Measurements from ENCODE around the gene CCDC40.
"Not testable (repeated sequence)": the region's sequence is repeated elsewhere in the genome, so short reads cannot be mapped to it uniquely, and the experiment has no call there.

CCDC40 gene

DNA sequence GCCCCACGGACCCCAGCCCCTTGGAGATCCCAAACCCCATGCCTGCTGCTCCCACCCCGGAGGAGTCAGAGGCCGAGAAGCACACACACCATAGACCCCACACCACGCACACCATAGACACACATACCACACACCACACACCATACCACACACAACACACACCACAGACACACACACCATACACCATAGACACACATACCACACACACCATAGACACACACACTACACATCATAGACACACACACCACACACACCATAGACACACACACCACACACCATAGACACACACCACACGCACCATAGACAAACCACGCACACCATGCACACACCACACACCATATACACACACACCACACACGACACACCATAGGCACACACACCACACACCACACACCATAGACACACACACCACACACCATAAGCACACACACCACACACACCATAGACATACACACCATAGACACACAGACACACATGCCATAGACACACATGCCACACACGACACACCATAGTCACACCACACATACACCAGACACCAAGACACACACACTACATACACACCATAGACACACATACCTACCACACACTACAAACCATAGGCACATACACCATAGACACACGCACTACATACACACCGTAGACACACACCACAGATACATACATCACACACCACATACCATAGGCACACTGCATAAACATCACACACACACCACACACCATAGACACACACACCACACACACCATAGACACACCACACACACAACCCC is 12.1 kb upstream of the CCDC40 start:
- no peak for DNase-seq

DNA sequence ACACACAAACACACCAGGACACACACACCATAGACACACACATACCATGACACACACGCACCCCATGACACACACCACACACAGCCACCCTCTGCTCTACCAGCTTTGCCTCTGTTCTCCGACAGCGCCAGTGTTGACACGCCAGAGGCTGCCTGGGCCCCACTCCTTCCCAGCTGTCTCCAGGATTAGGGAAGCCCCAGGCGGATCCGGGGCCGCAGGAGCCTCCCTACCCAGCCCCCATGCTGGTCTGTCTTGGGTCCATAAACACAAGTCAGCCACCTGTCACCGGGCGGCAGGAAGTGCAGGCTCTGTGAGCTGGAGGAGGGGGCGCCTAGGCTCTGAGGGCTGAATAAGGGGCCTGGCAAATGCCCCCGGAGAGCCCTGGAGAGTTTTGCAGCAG is 11.3 kb upstream of the CCDC40 start:
- no peak for DNase-seq

DNA sequence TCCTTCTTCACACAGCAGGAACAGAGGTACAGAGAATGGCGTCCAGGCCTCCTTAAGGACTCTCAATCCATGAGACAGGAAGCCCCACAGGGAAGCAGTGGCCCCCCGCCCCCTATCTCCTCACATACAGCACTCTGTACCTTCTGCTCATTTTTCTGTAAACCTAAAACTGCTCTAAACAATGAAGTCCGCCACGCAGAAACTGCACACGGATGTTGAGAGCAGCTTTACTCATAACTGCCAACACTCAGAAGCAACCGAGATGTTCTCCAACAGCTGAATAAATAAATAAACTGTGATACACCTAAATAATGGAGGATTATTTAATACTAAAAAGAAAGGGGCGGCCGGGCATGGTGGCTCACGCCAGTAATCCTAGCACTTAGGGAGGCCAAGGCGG is 10.6 kb upstream of the CCDC40 start:
- DNase-seq = no peak

DNA sequence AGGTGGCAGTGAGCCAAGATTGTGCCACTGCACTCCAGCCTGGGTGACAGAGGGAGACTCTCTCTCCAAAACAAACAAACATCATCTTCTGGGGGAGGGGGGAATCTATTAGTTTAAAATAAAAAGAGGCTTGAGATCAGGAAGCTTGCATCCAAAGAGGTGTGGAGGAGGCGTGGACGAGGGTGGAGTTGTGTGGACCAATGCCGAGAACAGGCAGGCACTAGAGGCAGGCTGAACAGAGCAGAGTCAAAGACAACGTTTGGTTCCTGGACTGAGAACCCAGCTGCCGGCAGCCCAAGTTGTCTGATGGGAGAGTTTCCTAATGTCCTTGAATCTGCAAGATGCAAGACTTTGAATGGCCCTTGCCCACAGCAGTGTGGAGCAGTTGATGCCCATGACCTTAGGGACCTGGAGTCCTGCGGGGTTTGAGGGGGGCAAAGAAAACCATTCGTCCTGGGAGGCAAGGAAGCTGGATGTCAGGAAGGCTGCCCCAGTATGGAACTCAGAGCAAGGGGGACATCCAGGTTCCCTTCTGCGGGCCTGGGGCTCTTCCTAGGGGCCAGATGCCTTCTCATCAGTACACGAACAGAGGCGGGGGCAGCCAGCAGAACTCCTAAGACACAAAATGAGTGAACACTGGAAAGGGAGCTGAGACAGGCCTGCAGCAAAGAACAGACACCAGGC is 9.9 kb upstream of the CCDC40 start:
- DNase-seq = no peak

DNA sequence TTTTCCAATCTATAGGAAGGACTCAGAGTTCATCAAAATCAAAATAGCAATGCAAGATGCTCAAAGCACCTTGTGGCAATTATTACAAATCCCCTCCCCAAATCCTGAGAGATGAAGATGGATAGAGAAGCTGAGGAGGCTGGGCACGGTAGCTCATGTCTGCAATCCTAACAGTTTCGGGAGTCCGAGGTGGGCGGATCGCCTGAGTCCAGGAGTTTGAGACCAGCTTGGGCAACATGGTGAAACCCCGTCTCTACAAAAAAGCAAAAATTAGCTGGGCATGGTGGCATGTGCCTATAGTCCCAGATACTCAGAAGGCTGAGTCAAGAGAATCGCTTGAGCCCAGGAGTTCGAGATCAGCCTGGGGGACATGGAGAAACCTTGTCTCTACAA is 9.4 kb upstream of the CCDC40 start:
- DNase-seq = no peak

DNA sequence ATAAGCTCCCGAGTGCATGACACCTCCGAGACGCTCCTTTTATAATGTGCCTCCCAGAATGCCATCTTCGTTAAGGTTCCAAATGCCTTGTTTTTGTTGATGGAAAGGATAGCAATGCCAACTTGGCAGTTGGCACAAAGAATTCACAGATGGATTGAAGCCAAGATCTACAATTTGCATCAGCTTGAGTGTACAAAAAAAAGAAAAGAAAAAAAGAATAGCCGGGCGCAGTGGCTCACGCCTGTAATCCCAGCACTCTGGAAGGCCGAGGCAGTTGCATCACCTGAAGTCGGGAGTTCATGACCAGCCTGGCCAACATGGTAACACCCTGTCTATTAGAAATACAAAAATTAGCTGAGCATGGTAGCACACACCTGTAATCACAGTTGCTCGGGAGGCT is 8.4 kb upstream of the CCDC40 start:
- DNase-seq = no peak

DNA sequence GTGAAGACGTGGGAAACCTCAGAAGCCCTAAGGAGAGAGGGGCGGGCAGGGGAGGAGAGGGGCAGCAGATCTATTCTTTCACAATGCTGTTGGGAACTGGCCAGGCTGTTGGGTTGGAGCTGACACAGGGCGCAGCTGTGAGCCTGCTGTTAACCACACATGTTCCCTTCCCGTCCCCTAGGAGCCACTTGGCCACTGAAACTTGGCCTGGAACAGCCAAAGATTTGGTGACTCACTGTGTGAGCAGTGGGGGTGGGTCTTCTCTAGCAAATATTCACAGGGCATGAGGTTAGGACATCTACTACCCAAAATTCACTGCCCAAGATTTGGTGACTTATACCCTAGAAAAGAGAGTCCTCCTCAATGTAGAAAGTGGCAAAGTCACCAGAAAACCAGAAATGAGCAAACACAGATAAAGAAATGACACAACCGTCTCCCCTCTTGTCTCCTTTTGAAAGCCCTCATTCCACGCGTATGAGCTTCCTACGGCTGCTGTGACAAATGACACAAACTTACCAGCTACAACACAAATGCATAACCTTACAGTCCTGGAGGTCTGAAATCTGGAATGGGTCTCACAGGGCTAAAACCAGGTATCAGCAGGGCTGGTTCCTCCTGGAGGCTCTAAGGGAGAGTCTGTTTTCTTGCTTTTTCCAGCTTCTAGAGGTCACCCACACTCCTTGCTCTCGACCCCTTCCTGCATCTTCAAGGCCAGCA is 7.0 kb upstream of the CCDC40 start:
- no peak for DNase-seq

DNA sequence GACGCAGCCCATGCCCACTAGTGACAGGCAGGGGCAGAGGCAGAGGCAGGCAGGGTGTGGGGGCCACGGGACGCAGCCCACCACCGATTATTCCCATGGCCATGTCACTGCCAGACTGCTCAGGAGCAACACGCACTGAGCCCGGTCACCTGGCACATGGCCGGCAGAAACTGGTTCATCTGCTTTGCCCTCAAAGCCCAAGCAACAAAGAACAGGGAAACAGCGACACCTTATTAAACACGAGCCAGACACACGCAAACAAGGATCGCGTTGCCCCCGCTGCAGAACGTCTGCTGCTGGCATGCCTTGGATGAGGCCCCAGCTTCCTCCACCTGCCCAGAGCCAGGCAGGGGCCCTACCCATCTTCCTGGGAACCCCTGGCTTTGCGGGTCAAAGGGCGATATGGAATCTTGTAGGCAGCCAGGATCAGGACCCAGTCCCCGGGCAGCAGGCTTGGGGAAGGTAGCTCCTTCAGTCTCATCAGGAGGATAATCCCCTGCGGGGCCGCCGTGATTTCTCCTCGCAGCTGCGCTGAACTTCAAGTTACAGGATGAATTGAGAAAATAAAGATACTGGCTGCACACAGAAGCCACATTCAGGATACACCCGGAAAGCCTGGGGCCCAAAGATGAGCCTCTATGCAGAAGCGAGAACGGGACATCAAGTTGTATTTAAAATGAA is 5.6 kb upstream of the CCDC40 start:
- no peak for DNase-seq

DNA sequence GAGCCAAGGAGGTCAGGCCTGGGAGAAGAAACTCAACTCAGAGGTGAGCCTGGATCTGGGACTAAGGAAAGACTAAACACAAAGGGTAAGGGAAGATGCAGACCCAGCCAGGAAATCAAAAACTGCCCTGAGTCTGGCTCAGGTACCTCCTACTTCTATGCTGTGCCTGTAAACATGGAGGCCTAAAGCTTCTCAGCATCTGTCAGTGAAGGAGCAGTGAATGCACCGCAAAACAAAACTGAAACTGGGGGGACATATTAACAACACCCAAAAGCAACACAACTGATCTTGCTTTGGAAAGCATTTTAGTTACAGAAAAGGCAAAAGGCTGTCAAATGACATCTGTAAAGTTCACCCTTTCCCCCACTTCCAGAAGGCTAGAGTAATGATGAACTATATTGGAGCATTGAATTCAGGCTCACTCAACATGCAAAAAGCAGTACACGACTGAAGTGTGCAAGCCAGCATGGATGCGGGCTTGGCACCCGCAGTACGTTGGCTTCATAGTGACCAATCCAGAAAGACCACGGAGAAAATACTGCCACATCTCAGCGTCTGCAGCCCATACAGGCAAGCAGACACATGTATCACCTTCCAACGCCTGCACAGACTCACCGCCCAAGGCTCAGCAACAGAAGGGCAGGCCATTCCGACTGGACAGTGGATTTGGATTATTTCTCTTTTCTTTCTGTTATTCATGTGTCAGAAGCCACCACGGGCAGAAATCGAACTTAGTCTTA is 4.6 kb upstream of the CCDC40 start:
- no peak for DNase-seq

DNA sequence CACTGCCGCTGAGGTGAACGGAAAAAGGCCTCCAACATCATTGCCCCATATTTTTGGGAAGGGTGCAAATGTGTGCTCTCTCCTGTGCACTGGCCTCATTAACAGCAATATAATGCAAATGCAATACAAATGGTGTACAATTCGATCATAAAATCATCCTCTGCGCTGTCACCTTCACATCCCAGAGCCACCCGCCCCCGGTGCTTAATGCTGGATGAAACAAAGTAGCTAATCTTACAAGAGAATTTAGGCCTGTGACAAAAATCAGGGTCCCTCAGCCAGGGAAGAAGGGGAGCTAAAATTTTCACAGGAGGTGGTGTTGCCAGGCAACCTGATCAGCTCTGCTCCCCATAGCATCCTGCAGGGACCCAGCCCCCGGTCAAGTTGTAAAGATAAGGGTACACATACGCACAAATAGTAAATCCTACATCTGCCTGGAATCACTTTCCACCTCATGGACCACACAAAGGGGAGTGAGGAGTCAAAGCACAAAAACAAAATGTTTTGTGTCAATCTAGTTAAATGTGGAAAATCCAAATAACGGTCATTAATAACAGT is 3.7 kb upstream of the CCDC40 start:
- no peak for DNase-seq

DNA sequence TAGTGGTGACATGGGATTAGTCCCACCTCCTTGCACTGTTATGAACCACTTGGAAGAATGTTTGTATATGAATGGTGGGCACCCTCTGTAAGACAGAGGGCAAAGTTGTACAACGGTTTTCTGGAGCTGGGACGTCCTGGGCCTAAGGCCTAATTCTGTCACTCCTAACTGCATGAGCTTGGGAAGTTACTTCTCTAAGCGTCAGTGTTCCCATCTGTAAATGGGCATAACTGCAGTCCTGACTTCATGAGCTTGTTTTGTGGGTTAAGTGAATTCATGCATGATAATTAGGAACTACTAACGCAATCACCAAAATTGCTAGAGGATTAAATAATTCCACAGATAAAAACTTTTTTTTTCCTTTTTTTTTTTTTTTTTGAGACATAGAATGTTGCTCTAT is 2.6 kb upstream of the CCDC40 start:
- DNase-seq = no peak

DNA sequence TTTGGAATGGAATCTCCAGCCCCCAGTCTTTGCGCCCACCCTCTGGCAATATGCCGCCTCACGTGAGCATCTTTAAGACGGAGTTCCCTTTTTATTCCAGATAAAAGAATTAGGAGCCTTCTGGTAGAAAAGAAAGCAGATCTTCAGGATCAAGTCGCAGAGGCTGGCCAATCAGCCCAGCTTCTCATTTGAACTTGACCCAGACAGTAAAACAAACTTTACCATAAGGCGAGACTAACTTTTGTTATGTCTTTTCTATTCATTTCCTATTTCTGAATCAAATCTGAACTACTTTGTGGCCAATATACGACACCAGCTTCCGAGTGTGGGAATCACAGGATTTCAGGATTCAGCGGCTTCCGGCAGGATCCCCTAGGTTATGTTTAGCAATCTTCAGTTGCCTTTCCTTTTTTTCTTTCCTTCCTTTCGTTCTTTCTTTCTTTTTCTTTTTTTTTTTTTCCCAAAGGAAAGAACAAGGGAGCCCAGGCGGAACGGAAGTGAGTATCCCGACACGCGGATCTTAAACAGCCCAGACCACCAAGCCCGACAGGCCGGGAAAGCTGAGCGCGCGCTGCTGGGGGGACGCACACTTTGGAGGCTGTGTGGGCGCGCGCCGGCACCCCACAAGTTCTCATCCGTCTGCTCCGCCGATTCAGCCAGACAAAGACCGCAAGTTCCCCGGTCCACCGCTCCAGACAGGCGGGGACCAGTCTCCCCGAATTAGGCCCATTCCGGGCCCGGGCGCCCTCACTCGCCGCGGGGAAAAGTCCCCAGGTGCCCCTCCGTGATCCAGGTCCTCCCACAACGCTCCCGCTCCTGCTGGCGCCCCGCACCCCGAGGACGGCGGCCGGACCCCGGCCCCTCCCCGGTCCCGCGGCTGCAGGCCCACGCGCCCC is 1.4 kb upstream of the CCDC40 start:
- peak; percentile 69 for DNase-seq

DNA sequence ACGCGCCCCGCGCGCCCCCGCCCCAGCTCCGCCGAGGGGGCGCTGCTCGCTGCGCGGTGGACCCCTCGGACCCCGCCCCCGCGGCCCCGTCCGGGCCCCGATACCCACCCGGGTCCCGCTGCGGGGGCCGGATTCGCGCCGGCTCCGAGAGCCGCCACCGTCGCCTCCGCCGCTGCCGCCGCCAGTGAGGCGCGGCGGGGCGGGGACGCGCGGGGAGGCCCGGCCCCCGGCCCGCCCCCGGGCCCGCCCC is 830 bp upstream of the CCDC40 start, which contains the start of gene TBC1D16:
Gene TBC1D16, minus strand, starts transcription at position 186 of the 250 bp plus-strand sequence. CDS start 22,325 bp downstream, outside the sequence.
- DNase-seq = no peak

DNA sequence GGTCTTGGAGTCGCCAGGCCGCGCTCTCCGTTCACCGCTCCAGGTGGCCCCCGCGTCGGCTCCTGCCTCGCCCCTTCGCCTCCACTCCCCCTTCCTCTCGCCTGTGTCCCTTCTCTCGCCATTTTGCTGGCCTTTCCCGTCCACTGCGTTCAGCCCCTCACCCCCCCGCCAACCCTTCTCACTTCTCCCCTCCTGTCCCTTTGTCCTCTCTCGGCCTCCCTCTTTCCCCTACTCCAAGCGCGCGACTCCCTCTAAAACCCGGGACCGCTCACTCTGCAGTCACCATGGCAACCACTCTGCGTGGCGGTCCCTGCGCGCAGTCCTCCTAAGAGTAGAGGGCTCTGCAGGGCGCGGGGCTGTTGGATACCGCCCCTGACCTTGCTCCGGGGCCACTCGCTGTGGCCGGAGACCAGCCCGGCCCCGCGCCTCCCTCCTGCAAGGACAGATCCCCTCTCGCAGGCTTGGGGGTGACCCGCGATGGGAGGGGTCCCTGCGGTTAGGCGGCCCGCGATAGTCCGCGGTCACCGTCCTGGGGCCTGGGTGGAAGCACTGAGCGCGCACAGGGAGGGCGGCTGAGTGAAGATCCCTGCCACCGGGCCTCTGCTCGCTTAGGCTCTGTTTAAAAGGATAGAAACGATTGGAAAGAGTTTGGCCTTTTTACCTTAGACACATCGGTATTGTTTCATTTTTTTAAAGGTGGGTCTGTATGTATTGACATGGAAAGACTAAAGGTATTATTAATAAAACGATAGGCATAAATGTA is 454 bp downstream of the CCDC40 start:
- peak; percentile 47 for DNase-seq

DNA sequence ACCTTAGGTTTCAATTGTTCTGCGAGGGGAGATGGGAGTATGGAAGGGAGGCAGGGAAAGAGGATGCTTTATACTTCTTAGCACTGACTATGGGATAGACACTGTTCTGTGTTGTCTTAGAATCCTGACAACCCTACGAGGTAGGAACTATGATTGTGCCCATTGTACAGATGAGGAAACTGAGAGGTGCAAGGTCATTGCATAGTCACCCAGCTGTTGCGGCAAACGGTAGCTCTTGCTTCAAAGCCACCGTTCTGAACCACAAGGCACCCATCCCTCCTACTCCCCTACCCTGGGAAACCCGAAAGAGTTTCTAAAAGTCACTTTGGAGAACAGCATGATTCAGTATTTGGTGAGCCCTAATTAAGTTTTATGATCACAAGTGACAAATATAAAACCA is 7.5 kb downstream of the CCDC40 start:
- no peak for DNase-seq

DNA sequence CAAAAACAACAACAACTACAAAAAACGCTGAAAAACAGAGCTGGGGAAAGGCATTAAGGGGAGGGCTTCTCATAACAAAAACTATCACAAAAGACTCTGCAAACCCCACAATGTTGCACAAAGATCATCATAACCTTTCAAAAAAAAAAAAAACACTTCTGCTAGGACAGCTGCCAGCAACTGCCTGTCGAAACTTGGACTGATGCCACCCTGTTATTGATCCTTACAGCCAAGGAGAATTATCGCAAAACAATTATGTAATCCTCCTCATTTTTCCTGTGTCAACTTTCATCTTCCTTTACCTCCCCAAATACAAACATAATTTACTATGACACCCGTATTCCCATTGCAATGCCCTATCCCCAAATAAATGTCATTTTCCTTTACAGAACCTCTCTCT is 9.3 kb downstream of the CCDC40 start:
- no peak for DNase-seq

DNA sequence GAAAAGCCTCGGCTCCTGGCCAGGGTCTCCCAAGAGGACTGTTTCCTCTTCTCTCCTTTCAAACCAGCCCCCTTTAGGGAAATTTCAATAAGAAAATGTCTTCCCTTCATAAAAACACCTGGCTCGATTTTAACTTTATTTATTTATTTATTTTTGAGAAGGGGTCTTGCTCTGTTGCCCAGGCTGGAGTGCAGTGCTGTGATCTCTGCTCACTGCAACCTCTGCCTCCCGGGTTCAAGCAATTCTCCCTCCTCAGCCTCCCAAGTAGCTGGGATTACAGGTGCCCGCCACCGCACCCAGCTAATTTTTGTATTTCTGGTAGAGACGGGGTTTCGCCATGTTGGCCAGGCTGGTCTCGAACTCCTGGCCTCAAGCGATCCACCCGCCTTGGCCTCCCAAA is 10.3 kb downstream of the CCDC40 start:
- not testable (repeated sequence) for DNase-seq

DNA sequence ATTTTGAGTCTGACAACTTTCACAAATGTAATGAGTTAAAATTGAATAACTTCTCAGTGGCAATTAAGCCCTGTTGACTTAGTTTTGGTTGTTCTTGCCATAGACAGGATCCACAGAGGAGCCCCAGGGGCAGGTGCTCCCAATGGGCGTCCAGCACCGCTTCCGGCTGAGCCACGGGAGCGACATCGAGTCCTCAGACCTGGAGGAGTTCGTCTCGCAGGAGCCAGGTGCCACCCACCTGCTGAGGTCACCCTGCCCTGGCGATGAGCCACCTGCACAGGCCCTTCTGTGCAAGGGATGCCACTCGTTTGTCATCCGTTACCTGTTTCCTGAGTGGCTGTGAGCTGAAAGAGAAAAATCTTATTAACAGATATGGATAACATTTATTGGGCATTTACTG is 10.7 kb downstream of the CCDC40 start:
- no peak for DNase-seq

DNA sequence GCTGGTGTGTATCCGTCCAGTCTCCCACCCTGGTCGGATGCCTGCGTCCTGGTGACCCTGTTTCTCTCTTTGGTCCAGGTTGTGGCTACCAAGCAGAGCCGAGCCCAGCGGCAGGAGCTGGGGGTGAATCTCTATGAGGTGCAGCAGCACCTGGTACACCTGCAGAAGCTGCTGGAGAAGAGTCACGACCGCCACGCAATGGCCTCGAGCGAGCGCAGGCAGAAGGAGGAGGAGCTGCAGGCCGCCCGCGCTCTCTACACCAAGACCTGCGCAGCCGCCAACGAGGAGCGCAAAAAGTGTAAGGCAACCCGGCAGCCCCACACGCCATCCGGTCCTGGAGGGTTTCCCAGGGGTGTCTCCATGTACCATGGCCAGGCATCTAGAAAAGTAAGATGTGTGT is 13.5 kb downstream of the CCDC40 start:
- DNase-seq = no peak

DNA sequence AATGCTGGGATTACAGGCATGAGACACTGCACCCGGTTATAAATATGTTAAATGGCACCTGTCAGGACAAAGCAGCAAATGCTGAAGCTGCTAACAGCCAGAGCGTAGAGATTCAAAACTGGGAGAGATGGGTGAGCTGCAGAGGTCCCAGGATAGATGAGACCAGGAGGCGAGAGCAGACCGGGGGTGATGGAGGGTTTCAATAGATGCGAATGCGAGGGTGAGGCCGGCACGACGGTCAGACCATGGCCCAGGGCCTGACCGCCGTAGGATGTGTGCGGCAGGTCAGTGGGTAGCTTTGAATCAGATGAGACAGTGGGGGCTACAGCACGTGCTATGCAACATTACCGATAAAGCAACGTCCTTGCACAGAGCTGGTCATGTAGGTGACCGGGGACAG is 14.3 kb downstream of the CCDC40 start:
- DNase-seq = no peak

DNA sequence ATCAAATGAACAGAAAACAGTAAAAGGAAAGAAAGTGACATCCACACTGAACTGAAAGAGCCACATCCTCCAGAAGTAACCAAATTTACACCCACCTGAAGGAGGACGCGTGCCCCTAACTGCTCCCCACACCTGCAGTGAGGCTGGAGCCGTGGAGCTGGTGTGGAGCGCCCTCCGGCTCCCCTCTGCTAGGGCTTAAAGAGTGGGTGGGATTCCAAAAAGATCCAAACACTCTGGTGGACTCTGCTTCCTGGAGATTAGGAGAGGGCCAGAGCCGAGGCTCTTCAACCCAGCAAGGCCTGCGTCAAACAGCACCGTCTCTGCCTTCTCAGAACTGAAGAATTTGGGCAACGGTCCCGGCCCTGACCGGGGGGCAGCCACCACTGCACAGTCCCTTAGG is 15.2 kb downstream of the CCDC40 start:
- DNase-seq = no peak
